Lower leg skin (tissue), 4 donors: Measurements from ENCODE around the gene HGF. TPM values are rescaled to one million over a fixed set of nuclear protein-coding genes. Genes with fewer than 3 reads are reported as not detected.

Source experiments
- DNase-seq, 2 donors: peaks; one replicate each; pipeline ENCODE4 v3.0.0-alpha.2; 2019; ENCODE audit warnings: low spot score in 2 of 2
- H3K4me3 ChIP-seq: fragments of 200-600 bp; sonication (generic); 2 replicates; pipeline ENCODE4 v1.5.1; 2017; ENCODE audit warnings: mild to moderate bottlenecking, low read depth; ENCODE audit not compliant: poor library complexity, severe bottlenecking
- CTCF ChIP-seq, 3 donors: fragments of 450-650 bp; IDR thresholded peaks; one replicate each; pipeline ENCODE4 v1.5.1; 2016; ENCODE audit warnings: antibody characterized with exemption in 3 of 3, mild to moderate bottlenecking in 3 of 3, moderate library complexity in 2 of 3
- POLR2A ChIP-seq, 2 donors: fragments of 450-650 bp; IDR thresholded peaks; one replicate each; pipeline ENCODE4 v1.6.1; 2016 to 2017; ENCODE audit warnings: antibody characterized with exemption in 2 of 2, mild to moderate bottlenecking in 1 of 2, moderate library complexity in 1 of 2
- WGBS, 2 donors: methylation state at CpG; one replicate each; pipeline ENCODE4 v1.1.5; 2018; 5-methylcytosine and 5-hydroxymethylcytosine counted together
- intact Hi-C: fragments of 100-400 bp; cut with DNase I; formaldehyde crosslinking; loops from one replicate; pipeline ENCODE4 v1.15.0; 2023; ENCODE audit warnings: low total_unique reads
- total RNA-seq, 4 donors: library from RNA; depleted of rRNA; stranded (reverse); fragments of >200 nt; gene quantifications; one replicate each; pipeline ENCODE4 v1.1.0, GENCODE V29; 2016

Gene HGF
- total RNA-seq, 4 donors from 2014 or later: 0.91 to 1.5 (median 1.3) TPM

DNA sequence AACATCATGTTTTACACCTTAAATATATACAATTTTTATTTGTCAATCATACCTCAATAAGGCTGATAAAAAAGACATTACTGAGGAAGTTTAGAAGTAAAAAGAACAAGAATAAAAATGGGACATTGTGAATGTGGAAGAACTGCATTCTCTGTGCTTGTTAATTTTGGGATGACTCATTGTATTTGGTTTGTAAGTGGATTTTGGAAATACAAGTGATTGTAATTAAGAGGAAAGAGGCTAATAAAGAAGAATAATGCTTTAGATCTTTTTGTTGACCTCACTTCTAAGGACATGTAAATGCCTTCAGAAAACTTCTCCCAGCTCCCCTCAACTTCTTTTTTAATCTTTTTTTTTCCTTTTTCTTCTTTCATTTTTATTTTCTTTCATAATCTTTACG lies 76.0 kb downstream of the HGF start:
- WGBS, 2 donors: 67 to 68% methylated on average over 1 of the region's 1 CpG
- intact Hi-C loops: no loop called here
- DNase-seq: no peak
- H3K4me3 ChIP-seq: no peak overlapping the region
- TF ChIP-seq CTCF (IDR thresholded peaks at IDR 0.05) (no peak), POLR2A (IDR thresholded peaks at IDR 0.05) (no peak)

DNA sequence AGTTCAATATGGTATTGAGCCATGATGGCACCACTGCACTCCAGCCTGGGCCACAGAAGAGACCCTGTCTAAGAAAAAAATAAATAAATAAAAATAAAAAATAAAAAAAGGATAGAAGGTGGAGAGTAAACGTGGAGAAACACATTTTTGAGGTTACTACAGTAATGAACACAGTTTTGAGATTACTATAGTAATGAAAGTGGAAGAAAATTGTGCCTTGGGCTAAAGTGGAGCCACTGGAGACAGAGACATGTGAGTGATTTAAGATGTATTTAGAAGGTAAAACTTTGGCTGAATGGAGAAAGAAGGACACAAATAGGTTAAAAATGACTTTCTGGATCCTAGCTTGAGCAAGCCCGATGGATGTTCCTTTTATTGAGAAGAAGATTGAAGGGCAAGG lies 76.8 kb downstream of the HGF start:
- DNase-seq: no peak
- WGBS, 2 donors: 69 to 80% methylated on average over 2 of the region's 2 CpGs
- no peak overlapping the region for H3K4me3 ChIP-seq
- intact Hi-C loops: no loop called here
- TF ChIP-seq POLR2A (IDR thresholded peaks at IDR 0.05): no peak
- no peak for TF ChIP-seq CTCF (IDR thresholded peaks at IDR 0.05)

DNA sequence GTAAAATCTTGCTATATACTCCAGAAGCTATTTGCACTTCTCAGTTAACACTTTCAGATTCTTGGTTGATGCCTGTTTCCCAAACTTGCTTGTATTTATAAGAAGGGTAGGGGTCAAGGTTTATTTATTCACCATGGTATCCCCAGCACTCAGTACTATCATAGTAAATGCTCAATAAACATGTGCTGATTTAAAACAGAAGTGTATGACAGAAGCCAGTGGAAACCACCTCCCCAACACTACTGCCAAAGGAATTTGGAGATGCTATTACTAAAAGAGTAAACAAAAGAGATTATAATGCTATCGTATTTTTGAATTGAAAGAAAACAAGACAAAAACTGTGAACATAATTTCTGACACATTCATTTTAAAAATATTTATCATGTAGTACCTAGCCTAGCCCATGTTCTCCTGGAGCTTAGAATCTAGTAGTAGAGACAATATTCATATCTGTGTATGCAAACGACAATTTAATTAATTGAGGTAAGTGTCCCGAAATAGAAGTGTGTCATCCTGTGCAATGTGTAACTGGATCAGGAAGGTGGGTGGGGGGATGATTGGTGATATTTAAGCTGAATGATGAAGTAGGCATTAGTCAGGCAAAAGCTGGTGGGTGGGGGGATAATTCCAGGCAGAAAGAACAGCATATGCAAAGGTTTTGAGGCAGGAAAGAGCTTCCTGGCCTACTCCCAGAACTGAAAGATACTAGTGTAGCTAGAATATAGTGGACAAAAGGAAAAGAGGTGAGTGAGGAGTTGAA lies 77.5 kb downstream of the HGF start:
- DNase-seq: no peak
- 81 to 83% methylated on average over 3 of the region's 3 CpGs for WGBS, 2 donors
- TF ChIP-seq CTCF (IDR thresholded peaks at IDR 0.05): no peak
- H3K4me3 ChIP-seq: no peak overlapping the region
- intact Hi-C loops: no loop called here

DNA sequence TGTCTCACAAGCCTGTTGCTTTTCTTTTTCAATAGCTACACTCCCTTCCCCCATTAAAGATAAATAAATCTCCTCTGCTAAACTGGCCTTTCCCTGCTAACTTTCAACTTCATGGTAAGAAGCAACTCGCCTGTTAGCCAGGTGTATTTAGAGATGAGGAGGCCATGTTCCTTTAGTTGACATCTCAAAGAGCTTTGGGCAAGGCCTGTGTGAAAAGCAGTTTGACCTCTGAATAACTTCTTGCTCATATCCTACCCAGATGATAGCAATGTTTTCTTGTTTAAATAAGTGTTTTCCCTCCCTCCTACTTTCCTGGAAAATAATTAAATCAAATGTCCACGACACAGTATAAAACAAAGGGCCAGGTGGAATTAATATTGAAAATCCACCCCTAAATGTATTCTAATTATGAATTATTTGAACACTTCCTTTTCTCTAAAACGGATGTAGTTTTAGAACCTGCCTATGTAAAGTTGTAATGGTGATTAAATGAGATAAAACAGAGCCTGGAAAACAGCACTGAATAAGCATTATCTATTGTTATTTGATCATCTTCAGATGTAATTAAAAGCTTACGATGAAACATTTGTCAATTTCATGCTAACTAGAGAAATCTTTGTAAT lies 78.5 kb downstream of the HGF start:
- TF ChIP-seq CTCF (IDR thresholded peaks at IDR 0.05) (no peak), POLR2A (IDR thresholded peaks at IDR 0.05) (no peak)
- WGBS, 2 donors: 75 to 81% methylated on average over 4 of the region's 4 CpGs
- H3K4me3 ChIP-seq: no peak overlapping the region
- DNase-seq: no peak
- intact Hi-C loops: no loop called here

DNA sequence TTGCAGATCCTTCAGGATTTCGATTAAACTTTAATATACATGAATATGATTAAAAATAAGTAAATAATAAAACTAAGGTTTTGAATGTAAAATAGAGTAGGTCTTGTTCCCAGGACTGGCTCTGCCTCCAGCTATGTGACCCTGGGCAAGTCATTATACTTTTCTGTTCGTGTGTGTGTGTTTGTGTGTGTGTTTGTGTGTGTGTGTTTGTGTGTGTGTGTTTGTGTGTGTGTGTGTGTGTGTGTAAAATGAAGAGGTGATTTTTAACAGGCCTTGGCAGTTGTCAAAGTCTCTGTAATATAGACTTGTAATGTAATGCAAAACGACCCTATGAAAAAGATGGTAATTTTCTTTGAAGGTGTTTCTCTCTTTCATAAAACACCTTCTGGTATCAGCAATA lies 79.2 kb downstream of the HGF start:
- WGBS, 2 donors: 62 to 69% methylated on average over 3 of the region's 3 CpGs
- intact Hi-C loops: no loop called here
- no peak overlapping the region for H3K4me3 ChIP-seq
- TF ChIP-seq CTCF (IDR thresholded peaks at IDR 0.05) (no peak), POLR2A (IDR thresholded peaks at IDR 0.05) (no peak)
- DNase-seq: no peak
